ENCODE results near the gene RASGRF2.

GRCh38 chr5:81068635-81069034 is 108.5 kb downstream of the RASGRF2 start:
- TF ChIP-seq CTCF (IDR thresholded peaks at IDR 0.05) = no peak
- TF ChIP-seq POLR2AphosphoS5 (IDR thresholded peaks at IDR 0.05) = no peak
- TF ChIP-seq POLR2A (IDR thresholded peaks at IDR 0.05) = no peak

Data from suprapubic skin (tissue), 4 donors.